Kidney (tissue), 14 donors: ENCODE measurements around the gene HMCES. TPM values are rescaled to one million over a fixed set of nuclear protein-coding genes. Genes with fewer than 3 reads are reported as not detected.
"Not testable (repeated sequence)": the region's sequence is repeated elsewhere in the genome, so short reads cannot be mapped to it uniquely, and the experiment has no call there.

Experiments used
- DNase-seq, 5 donors: peaks; one replicate each; pipeline ENCODE4 v3.0.0-alpha.2; 2013 to 2020
- FAIRE-seq: peaks from 2 replicates; lab custom pipeline; 2012; peaks lifted over from hg19 to GRCh38; lab: Jason Lieb, UNC
- H3K27ac ChIP-seq, 2 donors: one replicate each; pipeline ENCODE4 v1.7.0; 2013; ENCODE audit warnings: low read depth in 2 of 2, low read length in 2 of 2, inconsistent platforms in 1 of 2
- H3K27me3 ChIP-seq: one replicate; pipeline ENCODE4 v1.7.1; 2013; ENCODE audit warnings: low read length, inconsistent platforms; ENCODE audit not compliant: control insufficient read depth, insufficient read depth
- H3K36me3 ChIP-seq, 3 donors: one replicate each; pipeline versions ENCODE4 v1.7.0 to v1.7.1; 2013; ENCODE audit warnings: low read length in 3 of 3, control low read depth in 1 of 3, inconsistent platforms in 1 of 3; ENCODE audit not compliant: insufficient read depth in 3 of 3, control insufficient read depth in 2 of 3
- H3K4me1 ChIP-seq, 3 donors: one replicate each; pipeline versions ENCODE4 v1.7.0 to v1.7.1; 2013; ENCODE audit warnings: low read length in 3 of 3, inconsistent platforms in 1 of 3, low read depth in 1 of 3; ENCODE audit not compliant: control insufficient read depth in 2 of 3, insufficient read depth in 2 of 3
- H3K4me3 ChIP-seq, 3 donors: one replicate each; pipeline versions ENCODE4 v1.7.0 to v1.8.1; 2013; ENCODE audit warnings: low read length in 3 of 3, control low read depth in 1 of 3, inconsistent platforms in 1 of 3
- H3K9ac ChIP-seq, 3 donors: one replicate each; pipeline versions ENCODE4 v1.7.0 to v1.7.1; 2013; ENCODE audit warnings: low read length in 3 of 3, control low read depth in 1 of 3, inconsistent platforms in 1 of 3
- H3K9me3 ChIP-seq, 3 donors: one replicate each; pipeline versions ENCODE4 v1.7.0 to v1.7.1; 2013; ENCODE audit warnings: low read length in 3 of 3, control low read depth in 1 of 3, inconsistent platforms in 1 of 3; ENCODE audit not compliant: control insufficient read depth in 2 of 3, insufficient read depth in 1 of 3
- CTCF ChIP-seq: IDR thresholded peaks from 3 replicates; pipeline ENCODE4 v1.5.1; 2012; ENCODE audit warnings: mild to moderate bottlenecking, moderate library complexity, borderline replicate concordance; ENCODE audit not compliant: insufficient read depth; ENCODE audit errors: extremely low read depth
- intact Hi-C: fragments of 100-400 bp; cut with DNase I; formaldehyde crosslinking; loops from one replicate; pipeline ENCODE4 v1.11.1; 2022
- polyA plus RNA-seq: library from polyadenylated mRNA; stranded (reverse); fragments of 350-450 nt; fragmentation: Illumina TruSeq; extraction: RNeasy Lipid Tissue Mini Kit (QIAGEN cat#74804); gene quantifications from one replicate; pipeline ENCODE4 v1.2.3, GENCODE V29; 2014; ENCODE audit warnings: low read depth, low replicate concordance; ENCODE audit not compliant: insufficient read depth
- total RNA-seq: library from RNA; stranded (reverse); fragmentation: NEBNext Ultra II Directional; extraction: Animal tissue kit (Norgen Biotek cat#: 25700); gene quantifications from one replicate; pipeline ENCODE4 v1.2.1, GENCODE V29; 2021
- donor health status: control.
- donor health status: control.
- donor health status: control.
- donor health status: control.
- donor health status: control.
- donor health status: DM: yes; HTN: yes; CAD: no.
- donor health status: Normal renal cell carcinoma (clear cell type).

The HMCES gene
- total and polyA plus RNA-seq, 2 donors from 2014 or later, result 37.4 to 40.1 TPM

GRCh38 chr3:129239991-129240390 lies 38.7 kb upstream of the HMCES start:
- Histone ChIP-seq H3K9ac (no peak overlapping the region), H3K4me1 (no peaks in the 10 kb centered on the region), H3K4me3 (no peak overlapping the region), H3K36me3 (no peaks in the 10 kb centered on the region), H3K9me3 (no peaks in the 10 kb centered on the region), H3K27me3 (no peaks in the 10 kb centered on the region), H3K27ac (no peak overlapping the region)
- no peak for TF ChIP-seq CTCF
- intact Hi-C loops, result no loop called here
- FAIRE-seq (no peak), DNase-seq (no peak)

- no peaks in the 10 kb centered on the region for H3K36me3 ChIP-seq
- intact Hi-C loops, result no loop called here
- FAIRE-seq, result no peak
- no peaks in the 10 kb centered on the region for H3K9me3 ChIP-seq
- H3K9ac ChIP-seq, result no peak overlapping the region
- no peak overlapping the region for H3K27ac ChIP-seq
- H3K4me3 ChIP-seq, result no peak overlapping the region
- DNase-seq, result no peak
- no peak for TF ChIP-seq CTCF
- peaks cover 0 to 2% (median 0%) of the 10 kb centered on the region in 3 donors for H3K4me1 ChIP-seq
- H3K27me3 ChIP-seq, result no peaks in the 10 kb centered on the region
Measured at GRCh38 chr3:129240436-129240835, 38.2 kb upstream of the HMCES start.

GRCh38 chr3:129245141-129245540 lies 33.5 kb upstream of the HMCES start:
- Histone ChIP-seq H3K9ac (peak overlapping the region in 1 of 3 donors; percentile 65), H3K4me1 (peaks cover 0 to 8% (median 5%) of the 10 kb centered on the region in 3 donors), H3K9me3 (no peaks in the 10 kb centered on the region), H3K27me3 (no peaks in the 10 kb centered on the region), H3K4me3 (peak overlapping the region in 1 of 3 donors; percentile 42), H3K36me3 (no peaks in the 10 kb centered on the region), H3K27ac (no peak overlapping the region)
- TF ChIP-seq CTCF, result no peak
- no peak for FAIRE-seq
- no peak for DNase-seq
- intact Hi-C loops, result no loop called here

DNA sequence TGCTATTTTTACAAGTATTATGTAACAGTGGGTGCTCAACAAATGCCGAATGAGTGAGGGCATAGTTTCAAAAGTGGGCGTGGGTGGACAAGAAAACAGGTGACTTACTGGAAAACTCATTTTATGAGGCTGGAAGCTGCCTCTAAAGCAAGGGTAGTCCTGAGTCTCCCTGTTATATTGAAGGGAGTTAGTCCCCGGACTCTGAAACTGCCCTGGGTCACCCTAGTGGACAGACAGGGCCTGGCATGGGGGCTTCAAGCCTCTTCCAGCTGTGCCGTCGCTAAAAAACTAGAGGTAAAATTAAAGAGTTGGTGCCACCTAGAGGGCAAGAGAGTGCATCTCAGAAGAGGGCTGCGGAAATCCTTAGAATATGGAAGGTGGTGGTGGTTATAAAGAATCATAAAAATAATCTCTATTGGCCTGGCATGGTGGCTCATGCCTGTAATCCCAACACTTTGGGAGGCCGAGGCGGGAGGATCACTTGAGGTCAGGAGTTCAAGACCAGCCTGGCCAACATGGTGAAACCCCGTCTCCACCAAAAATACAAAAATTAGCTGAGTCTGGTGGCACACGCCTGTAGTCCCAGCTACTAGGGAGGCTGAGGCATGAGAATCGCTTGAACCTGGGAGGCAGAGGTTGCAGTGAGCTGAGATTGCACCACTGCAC lies 32.9 kb upstream of the HMCES start:
- Histone ChIP-seq H3K4me3 (peak overlapping the region in 2 of 3 donors; percentile 22 to 42), H3K4me1 (peaks cover 0 to 13% (median 8%) of the 10 kb centered on the region in 3 donors), H3K9ac (peak overlapping the region in 2 of 3 donors; percentile 44 to 65)
- H3K27me3 ChIP-seq, FAIRE-seq, H3K27ac ChIP-seq, H3K36me3 ChIP-seq, intact Hi-C loops, H3K9me3 ChIP-seq: not testable (repeated sequence)
- peak; percentile 85 to 96 (median 88) for DNase-seq
- peak; percentile 84 for TF ChIP-seq CTCF
